Measurements from ENCODE around the gene LRP1-AS.

Gene LRP1-AS

GRCh38 chr12:57110104-57111030 lies 37.1 kb downstream of the LRP1-AS start:
- Histone ChIP-seq H3K4me3 (ENCODE audit: low read length in 2 of 2) (peak overlapping the region; percentile 95 to 98), H3K4me1 (ENCODE audit: control insufficient read depth in 2 of 2, insufficient read depth in 2 of 2, low read length in 2 of 2) (peaks cover 18 to 23% of the 10 kb centered on the region in 2 donors), H3K27me3 (ENCODE audit: control insufficient read depth in 2 of 2, insufficient read depth in 2 of 2, low read length in 2 of 2) (no peaks in the 10 kb centered on the region), H3K27ac (ENCODE audit: low read depth in 2 of 2, low read length in 2 of 2) (peak overlapping the region; percentile 99 to 100), H3K36me3 (ENCODE audit: control insufficient read depth in 2 of 2, insufficient read depth in 2 of 2, low read length in 2 of 2) (peaks cover 30% of the 10 kb centered on the region in 2 donors), H3K9me3 (ENCODE audit: control insufficient read depth in 2 of 2, low read length in 2 of 2) (no peaks in the 10 kb centered on the region), H3K9ac (ENCODE audit: low read depth in 1 of 2, low read length in 2 of 2) (peak overlapping the region; percentile 99)

- Histone ChIP-seq H3K9me3 (ENCODE audit: control insufficient read depth in 2 of 2, low read length in 2 of 2) (no peaks in the 10 kb centered on the region), H3K27me3 (ENCODE audit: control insufficient read depth in 2 of 2, insufficient read depth in 2 of 2, low read length in 2 of 2) (no peaks in the 10 kb centered on the region), H3K4me3 (ENCODE audit: low read length in 2 of 2) (peak overlapping the region; percentile 95 to 98), H3K36me3 (ENCODE audit: control insufficient read depth in 2 of 2, insufficient read depth in 2 of 2, low read length in 2 of 2) (peaks cover 39% of the 10 kb centered on the region in 2 donors), H3K4me1 (ENCODE audit: control insufficient read depth in 2 of 2, insufficient read depth in 2 of 2, low read length in 2 of 2) (peaks cover 18 to 23% of the 10 kb centered on the region in 2 donors), H3K9ac (ENCODE audit: low read depth in 1 of 2, low read length in 2 of 2) (peak overlapping the region; percentile 99), H3K27ac (ENCODE audit: low read depth in 2 of 2, low read length in 2 of 2) (peak overlapping the region in 1 of 2 donors; percentile 99)
These were observed 38.0 kb downstream of the LRP1-AS start for GRCh38 chr12:57109207-57110103.

GRCh38 chr12:57107456-57108155 lies 39.8 kb downstream of the LRP1-AS start:
- no peak overlapping the region for H3K27ac ChIP-seq (ENCODE audit: low read depth in 2 of 2, low read length in 2 of 2)
- peaks cover 47 to 48% of the 10 kb centered on the region in 2 donors for H3K36me3 ChIP-seq (ENCODE audit: control insufficient read depth in 2 of 2, insufficient read depth in 2 of 2, low read length in 2 of 2)
- H3K27me3 ChIP-seq (ENCODE audit: control insufficient read depth in 2 of 2, insufficient read depth in 2 of 2, low read length in 2 of 2): no peaks in the 10 kb centered on the region
- no peak overlapping the region for H3K4me3 ChIP-seq (ENCODE audit: low read length in 2 of 2)
- peaks cover 19 to 24% of the 10 kb centered on the region in 2 donors for H3K4me1 ChIP-seq (ENCODE audit: control insufficient read depth in 2 of 2, insufficient read depth in 2 of 2, low read length in 2 of 2)
- no peaks in the 10 kb centered on the region for H3K9me3 ChIP-seq (ENCODE audit: control insufficient read depth in 2 of 2, low read length in 2 of 2)
- H3K9ac ChIP-seq (ENCODE audit: low read depth in 1 of 2, low read length in 2 of 2): peak overlapping the region in 1 of 2 donors; percentile 6

- H3K36me3 ChIP-seq (ENCODE audit: control insufficient read depth in 2 of 2, insufficient read depth in 2 of 2, low read length in 2 of 2): peaks cover 47 to 54% of the 10 kb centered on the region in 2 donors
These were observed 41.3 kb downstream of the LRP1-AS start for GRCh38 chr12:57106021-57106708.

GRCh38 chr12:57105011-57105753 lies 42.2 kb downstream of the LRP1-AS start:
- Histone ChIP-seq H3K27me3 (ENCODE audit: control insufficient read depth in 2 of 2, insufficient read depth in 2 of 2, low read length in 2 of 2) (no peaks in the 10 kb centered on the region), H3K4me1 (ENCODE audit: control insufficient read depth in 2 of 2, insufficient read depth in 2 of 2, low read length in 2 of 2) (peaks cover 23% of the 10 kb centered on the region in 2 donors), H3K9ac (ENCODE audit: low read depth in 1 of 2, low read length in 2 of 2) (no peak overlapping the region), H3K27ac (ENCODE audit: low read depth in 2 of 2, low read length in 2 of 2) (no peak overlapping the region), H3K36me3 (ENCODE audit: control insufficient read depth in 2 of 2, insufficient read depth in 2 of 2, low read length in 2 of 2) (peaks cover 49 to 56% of the 10 kb centered on the region in 2 donors), H3K4me3 (ENCODE audit: low read length in 2 of 2) (no peak overlapping the region), H3K9me3 (ENCODE audit: control insufficient read depth in 2 of 2, low read length in 2 of 2) (no peaks in the 10 kb centered on the region)

More at GRCh38 chr12:57106021-57106708, 41.3 kb downstream of the LRP1-AS start:
- Histone ChIP-seq H3K27me3 (ENCODE audit: control insufficient read depth in 2 of 2, insufficient read depth in 2 of 2, low read length in 2 of 2) (no peaks in the 10 kb centered on the region), H3K4me3 (ENCODE audit: low read length in 2 of 2) (no peak overlapping the region), H3K27ac (ENCODE audit: low read depth in 2 of 2, low read length in 2 of 2) (no peak overlapping the region), H3K4me1 (ENCODE audit: control insufficient read depth in 2 of 2, insufficient read depth in 2 of 2, low read length in 2 of 2) (peaks cover 20% of the 10 kb centered on the region in 2 donors), H3K9me3 (ENCODE audit: control insufficient read depth in 2 of 2, low read length in 2 of 2) (no peaks in the 10 kb centered on the region), H3K9ac (ENCODE audit: low read depth in 1 of 2, low read length in 2 of 2) (no peak overlapping the region)

DNA sequence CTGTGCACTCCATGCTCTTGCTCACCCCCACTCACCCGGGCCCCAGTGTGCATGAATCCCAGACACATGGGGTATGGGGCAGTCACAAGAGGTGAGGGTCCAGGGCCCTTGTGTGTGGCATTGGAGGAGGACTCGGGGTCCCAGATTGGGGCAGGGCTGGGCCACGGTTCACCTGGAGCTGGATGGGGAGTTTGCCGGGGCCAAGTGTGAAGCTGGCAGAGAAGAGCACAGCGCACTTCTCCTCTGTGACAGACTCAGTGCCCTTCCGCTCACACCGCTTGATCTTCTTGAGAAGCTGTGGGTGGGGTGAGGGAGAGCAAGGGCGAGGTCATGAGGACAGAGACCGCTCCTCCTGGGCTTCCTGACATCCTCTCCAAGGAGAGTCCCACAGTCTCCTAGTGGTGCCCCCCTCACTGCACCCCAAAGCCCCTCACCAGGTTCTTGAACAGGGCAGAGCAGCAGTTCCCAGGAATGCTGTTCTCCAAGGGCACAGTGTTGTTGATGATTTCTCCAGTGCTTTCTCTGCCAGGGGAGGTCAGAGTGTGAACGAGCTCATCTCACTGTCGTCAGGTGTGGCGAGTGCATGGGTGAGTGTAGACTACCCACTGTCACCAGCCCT lies 43.0 kb downstream of the LRP1-AS start:
- Histone ChIP-seq H3K9ac (ENCODE audit: low read depth in 1 of 2, low read length in 2 of 2) (no peak overlapping the region), H3K27ac (ENCODE audit: low read depth in 2 of 2, low read length in 2 of 2) (no peak overlapping the region), H3K9me3 (ENCODE audit: control insufficient read depth in 2 of 2, low read length in 2 of 2) (no peaks in the 10 kb centered on the region), H3K36me3 (ENCODE audit: control insufficient read depth in 2 of 2, insufficient read depth in 2 of 2, low read length in 2 of 2) (peaks cover 54 to 64% of the 10 kb centered on the region in 2 donors), H3K4me3 (ENCODE audit: low read length in 2 of 2) (no peak overlapping the region), H3K27me3 (ENCODE audit: control insufficient read depth in 2 of 2, insufficient read depth in 2 of 2, low read length in 2 of 2) (no peaks in the 10 kb centered on the region), H3K4me1 (ENCODE audit: control insufficient read depth in 2 of 2, insufficient read depth in 2 of 2, low read length in 2 of 2) (peaks cover 17 to 19% of the 10 kb centered on the region in 2 donors)

DNA sequence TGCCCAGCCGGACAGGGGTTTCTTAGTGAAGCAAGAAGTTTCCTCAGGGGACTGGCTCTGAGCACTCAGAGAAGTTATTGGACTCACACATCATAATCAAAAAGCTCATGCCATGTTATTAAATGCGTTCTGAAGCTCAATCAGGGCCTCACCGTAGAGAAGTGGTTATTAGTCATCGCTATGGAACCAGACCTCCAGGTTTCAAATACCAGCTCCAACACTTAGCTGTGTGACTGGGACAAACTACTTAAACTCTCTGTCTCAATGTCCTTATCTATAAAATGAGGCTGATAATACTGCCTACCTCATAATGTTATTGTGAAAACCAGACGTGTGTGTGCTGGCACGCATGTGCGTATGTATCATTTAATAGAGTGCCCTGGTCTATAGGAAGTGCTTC lies 43.6 kb downstream of the LRP1-AS start:
- H3K27me3 ChIP-seq (ENCODE audit: control insufficient read depth in 2 of 2, insufficient read depth in 2 of 2, low read length in 2 of 2): no peaks in the 10 kb centered on the region
- no peak overlapping the region for H3K9ac ChIP-seq (ENCODE audit: low read depth in 1 of 2, low read length in 2 of 2)
- H3K27ac ChIP-seq (ENCODE audit: low read depth in 2 of 2, low read length in 2 of 2): no peak overlapping the region
- H3K9me3 ChIP-seq (ENCODE audit: control insufficient read depth in 2 of 2, low read length in 2 of 2): no peaks in the 10 kb centered on the region
- H3K4me1 ChIP-seq (ENCODE audit: control insufficient read depth in 2 of 2, insufficient read depth in 2 of 2, low read length in 2 of 2): peaks cover 14 to 18% of the 10 kb centered on the region in 2 donors
- peaks cover 58 to 69% of the 10 kb centered on the region in 2 donors for H3K36me3 ChIP-seq (ENCODE audit: control insufficient read depth in 2 of 2, insufficient read depth in 2 of 2, low read length in 2 of 2)
- no peak overlapping the region for H3K4me3 ChIP-seq (ENCODE audit: low read length in 2 of 2)

DNA sequence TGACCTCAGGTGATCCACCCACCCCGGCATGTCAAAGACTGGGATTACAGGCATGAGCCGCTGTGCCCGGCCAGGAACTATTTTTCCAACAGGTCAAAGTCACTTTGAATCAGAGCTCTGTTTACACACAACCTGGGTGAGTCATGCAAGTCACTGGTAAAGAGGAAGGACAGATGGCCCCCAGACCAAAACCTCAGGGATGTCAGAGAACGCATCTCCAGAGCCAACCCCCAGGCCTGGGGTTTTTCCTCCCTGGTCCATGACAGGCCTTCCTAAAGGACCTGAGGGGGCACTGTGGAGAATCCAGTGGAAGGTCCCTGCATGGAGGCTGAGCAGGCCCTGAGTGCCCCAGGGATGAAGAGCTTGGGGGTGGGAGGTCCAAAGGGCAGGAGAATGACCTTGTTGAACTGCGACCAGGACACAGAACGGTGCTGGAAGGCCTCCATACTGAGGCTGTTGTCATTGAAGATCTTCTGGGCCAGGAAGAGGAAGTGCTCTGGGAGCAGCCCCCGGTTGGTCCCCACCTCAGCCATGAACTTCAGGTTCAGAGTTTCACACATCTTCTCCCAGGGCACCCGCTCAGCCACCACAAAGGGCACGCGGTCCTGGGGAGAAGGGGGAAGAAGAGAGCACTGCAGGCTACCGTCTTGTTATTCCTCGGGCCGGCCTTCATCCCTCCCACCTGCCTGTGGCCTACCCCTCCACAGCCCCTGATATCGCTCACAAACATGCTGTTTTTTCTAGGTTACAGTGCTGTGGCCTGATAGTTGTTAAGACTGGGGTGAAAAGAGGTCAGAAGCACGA lies 45.3 kb downstream of the LRP1-AS start:
- H3K36me3 ChIP-seq (ENCODE audit: control insufficient read depth in 2 of 2, insufficient read depth in 2 of 2, low read length in 2 of 2): peaks cover 62 to 74% of the 10 kb centered on the region in 2 donors
- H3K27me3 ChIP-seq (ENCODE audit: control insufficient read depth in 2 of 2, insufficient read depth in 2 of 2, low read length in 2 of 2): no peaks in the 10 kb centered on the region
- no peak overlapping the region for H3K4me3 ChIP-seq (ENCODE audit: low read length in 2 of 2)
- no peak overlapping the region for H3K9ac ChIP-seq (ENCODE audit: low read depth in 1 of 2, low read length in 2 of 2)
- no peaks in the 10 kb centered on the region for H3K9me3 ChIP-seq (ENCODE audit: control insufficient read depth in 2 of 2, low read length in 2 of 2)
- peak overlapping the region; percentile 62 to 77 for H3K27ac ChIP-seq (ENCODE audit: low read depth in 2 of 2, low read length in 2 of 2)
- peaks cover 14 to 18% of the 10 kb centered on the region in 2 donors for H3K4me1 ChIP-seq (ENCODE audit: control insufficient read depth in 2 of 2, insufficient read depth in 2 of 2, low read length in 2 of 2)

All from mucosa of rectum (tissue), 2 donors.